ENCODE measurements around the gene FAM219A.

DNA sequence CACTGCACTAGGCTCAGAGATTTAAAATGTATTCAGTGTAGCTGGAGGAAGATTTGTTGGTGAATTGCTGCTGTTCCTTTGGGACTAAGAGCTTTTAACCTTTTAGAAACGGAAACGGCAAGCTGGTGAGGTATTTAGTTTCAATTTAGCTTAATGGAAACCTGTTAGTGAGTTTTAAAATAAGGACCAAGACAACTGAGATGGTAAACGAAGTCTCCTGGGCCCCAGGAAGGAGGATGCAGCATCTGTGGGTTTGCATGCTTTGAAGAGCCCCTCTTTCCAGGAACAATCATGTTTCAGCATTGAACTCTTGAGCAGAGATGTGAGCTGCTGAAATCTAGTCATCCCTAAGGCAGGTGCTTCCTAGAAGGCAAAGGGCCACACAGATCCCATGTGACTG is 16.7 kb upstream of the FAM219A start:
- TF ChIP-seq, protein P1, sequence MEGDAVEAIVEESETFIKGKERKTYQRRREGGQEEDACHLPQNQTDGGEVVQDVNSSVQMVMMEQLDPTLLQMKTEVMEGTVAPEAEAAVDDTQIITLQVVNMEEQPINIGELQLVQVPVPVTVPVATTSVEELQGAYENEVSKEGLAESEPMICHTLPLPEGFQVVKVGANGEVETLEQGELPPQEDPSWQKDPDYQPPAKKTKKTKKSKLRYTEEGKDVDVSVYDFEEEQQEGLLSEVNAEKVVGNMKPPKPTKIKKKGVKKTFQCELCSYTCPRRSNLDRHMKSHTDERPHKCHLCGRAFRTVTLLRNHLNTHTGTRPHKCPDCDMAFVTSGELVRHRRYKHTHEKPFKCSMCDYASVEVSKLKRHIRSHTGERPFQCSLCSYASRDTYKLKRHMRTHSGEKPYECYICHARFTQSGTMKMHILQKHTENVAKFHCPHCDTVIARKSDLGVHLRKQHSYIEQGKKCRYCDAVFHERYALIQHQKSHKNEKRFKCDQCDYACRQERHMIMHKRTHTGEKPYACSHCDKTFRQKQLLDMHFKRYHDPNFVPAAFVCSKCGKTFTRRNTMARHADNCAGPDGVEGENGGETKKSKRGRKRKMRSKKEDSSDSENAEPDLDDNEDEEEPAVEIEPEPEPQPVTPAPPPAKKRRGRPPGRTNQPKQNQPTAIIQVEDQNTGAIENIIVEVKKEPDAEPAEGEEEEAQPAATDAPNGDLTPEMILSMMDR (IDR thresholded peaks at IDR 0.05; ENCODE audit: low read depth, low read length), result no peak
- TF ChIP-seq, protein P2, sequence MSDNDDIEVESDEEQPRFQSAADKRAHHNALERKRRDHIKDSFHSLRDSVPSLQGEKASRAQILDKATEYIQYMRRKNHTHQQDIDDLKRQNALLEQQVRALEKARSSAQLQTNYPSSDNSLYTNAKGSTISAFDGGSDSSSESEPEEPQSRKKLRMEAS (IDR thresholded peaks at IDR 0.05; ENCODE audit: low read depth, low read length), result no peak
- TF ChIP-seq POLR2A (IDR thresholded peaks at IDR 0.05; ENCODE audit: extremely low read depth, insufficient read length), result no peak
